GM13976 (cell line): ENCODE results near the gene MYLK.

ENCODE experiments used
- DNase-seq: peaks from one replicate; pipeline ENCODE4 v3.0.0; 2012; ENCODE audit warnings: low spot score
- in situ Hi-C: fragments of 300-500 bp; cut with MboI; formaldehyde crosslinking; loops from one replicate; pipeline ENCODE4 v1.12.0; 2022; ENCODE audit warnings: low sequenced_read_pairs, mixed read lengths, inconsistent platforms; ENCODE audit not compliant: unreplicated experiment
- TF ChIP-seq, protein P1 (sequence below): IDR thresholded peaks from 2 replicates; pipeline ENCODE4 v1.5.1; 2012; ENCODE audit warnings: borderline replicate concordance, mild to moderate bottlenecking; ENCODE audit not compliant: insufficient read depth; ENCODE audit errors: extremely low read depth, missing control alignments, control extremely low read depth

Gene MYLK

DNA sequence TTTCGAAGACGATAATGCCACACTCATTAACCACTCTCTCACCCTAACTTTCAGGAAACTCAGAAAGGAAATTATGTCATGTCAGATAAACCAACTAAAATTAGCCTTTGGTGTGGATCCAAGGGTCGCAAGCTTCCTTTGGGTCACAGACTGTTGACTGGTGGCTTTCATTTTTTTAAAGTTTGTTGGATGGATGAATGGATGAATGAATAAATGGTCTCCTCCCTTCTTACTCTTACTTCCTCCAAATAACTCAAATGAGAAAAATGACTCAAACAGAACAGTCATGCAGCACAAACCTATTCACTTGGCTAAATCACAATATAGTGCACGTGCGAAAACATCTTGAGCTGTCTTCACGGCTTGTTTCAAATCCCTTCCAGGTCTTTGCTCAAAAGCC is 216.3 kb downstream of the MYLK start:
- in situ Hi-C loops, result no loop called here

DNA sequence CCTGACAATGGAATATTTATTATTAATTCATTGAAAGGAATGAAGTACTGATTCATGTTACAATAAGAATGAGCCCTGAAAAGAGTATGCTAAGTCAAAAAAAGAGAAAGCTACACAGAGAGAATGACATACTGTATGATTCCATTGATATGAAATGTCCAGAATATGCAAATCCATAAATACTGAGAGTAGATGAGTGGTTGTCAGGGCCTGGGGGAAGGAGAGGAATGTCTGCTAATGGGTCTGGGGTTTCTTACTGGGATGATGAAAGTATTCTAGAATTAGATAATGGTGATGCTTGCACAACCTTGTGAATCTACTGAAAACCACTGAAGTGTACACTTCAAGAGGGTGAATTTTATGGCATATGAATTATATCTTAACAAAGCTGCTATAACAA is 219.4 kb downstream of the MYLK start:
- TF ChIP-seq, protein P1, sequence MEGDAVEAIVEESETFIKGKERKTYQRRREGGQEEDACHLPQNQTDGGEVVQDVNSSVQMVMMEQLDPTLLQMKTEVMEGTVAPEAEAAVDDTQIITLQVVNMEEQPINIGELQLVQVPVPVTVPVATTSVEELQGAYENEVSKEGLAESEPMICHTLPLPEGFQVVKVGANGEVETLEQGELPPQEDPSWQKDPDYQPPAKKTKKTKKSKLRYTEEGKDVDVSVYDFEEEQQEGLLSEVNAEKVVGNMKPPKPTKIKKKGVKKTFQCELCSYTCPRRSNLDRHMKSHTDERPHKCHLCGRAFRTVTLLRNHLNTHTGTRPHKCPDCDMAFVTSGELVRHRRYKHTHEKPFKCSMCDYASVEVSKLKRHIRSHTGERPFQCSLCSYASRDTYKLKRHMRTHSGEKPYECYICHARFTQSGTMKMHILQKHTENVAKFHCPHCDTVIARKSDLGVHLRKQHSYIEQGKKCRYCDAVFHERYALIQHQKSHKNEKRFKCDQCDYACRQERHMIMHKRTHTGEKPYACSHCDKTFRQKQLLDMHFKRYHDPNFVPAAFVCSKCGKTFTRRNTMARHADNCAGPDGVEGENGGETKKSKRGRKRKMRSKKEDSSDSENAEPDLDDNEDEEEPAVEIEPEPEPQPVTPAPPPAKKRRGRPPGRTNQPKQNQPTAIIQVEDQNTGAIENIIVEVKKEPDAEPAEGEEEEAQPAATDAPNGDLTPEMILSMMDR, result no peak
- in situ Hi-C loops, result no loop called here

More for the DNA sequence above, 216.3 kb downstream of the MYLK start:
- TF ChIP-seq, protein P1, result no peak
- no peak for DNase-seq

DNA sequence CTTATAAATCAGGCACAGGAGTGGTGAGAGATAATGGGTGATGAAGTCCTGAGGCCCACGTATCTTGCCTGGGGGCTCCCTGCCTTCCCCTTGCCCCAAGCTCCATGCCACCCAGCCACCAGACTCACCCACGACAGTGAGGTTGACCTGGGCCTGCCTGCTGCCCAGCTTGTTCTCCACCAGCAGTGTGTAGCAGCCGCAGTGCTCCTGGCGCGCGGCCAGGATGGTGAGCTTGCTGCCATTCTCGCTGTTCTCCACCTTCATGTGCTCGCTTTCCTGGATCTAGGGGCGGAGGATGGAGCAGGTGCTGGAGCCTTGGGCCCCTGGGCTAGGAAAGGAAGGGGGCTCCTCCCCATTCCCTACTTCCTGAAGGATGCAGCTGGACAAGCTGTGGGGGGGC is 220.2 kb downstream of the MYLK start:
- in situ Hi-C loops, result no loop called here
- TF ChIP-seq, protein P1, result no peak
- DNase-seq, result no peak

More for the DNA sequence above, 219.4 kb downstream of the MYLK start:
- no peak for DNase-seq

DNA sequence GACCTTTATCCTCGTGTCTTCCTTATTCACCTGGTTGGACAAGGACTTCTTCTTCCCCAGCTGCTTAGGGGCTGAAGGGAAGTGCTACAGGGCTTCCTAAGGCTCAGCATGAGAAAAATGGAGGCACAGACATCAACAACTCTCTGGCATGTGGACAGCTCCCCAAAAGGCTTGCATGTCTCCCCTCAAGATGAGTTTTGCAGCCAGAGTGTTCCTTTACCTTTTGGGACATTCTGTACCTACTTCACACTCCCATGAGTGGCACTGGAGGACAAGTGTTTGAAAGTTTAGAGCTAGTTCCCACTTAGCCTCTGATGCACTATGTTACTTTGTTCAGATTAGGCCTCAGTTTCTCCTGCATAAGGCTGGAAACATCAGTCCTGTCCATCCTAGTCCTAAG is 222.2 kb downstream of the MYLK start:
- DNase-seq, result no peak
- in situ Hi-C loops, result no loop called here
- TF ChIP-seq, protein P1, result no peak

DNA sequence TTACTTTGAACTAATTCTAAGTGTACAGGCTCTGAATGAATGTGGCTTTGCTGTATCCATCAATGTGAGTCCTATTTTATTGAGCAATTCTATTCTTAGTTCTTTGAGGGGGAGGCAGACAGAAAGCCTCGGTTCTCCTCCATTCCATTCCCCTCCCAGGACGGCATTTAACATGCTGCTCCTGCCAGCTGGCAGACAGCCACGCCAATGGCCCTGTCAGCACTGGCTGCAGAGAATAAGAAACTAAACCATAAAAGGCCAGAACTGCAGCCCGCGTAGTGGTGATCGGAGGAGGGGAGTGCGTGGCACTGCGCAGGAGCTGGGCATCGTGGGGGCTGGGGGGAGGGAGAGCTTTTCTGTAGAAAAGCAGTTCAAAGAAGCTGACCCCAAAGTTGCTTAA is 223.2 kb downstream of the MYLK start:
- TF ChIP-seq, protein P1, result no peak
- no peak for DNase-seq

DNA sequence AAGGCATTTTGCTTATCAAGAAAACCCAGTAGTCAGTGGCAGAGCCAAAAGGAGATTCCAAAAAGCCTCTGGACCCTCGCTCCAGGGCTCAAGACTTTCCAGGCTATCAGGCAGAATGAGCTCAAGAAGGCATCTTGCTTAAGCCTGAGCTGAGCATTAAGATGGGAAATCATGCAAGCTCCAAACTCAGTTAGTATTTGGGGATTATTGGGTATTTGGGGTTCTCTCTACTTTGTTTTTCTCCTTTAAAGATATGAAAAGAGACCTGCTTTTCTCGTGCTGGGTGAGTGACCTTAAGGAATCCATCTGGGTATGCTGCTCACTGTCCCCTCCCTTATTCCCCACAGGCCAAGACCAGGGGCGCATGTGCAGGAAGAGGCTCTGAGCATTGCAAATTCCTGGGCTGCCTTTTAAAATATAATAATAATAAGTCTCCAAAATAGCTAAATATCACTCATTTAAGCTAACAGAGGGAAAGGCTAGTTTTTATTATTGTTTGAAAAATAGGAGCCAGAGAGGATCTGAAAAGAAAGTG is 223.9 kb downstream of the MYLK start:
- TF ChIP-seq, protein P1, result no peak
- in situ Hi-C loops, result no loop called here
- no peak for DNase-seq

More for the DNA sequence above, 223.2 kb downstream of the MYLK start:
- in situ Hi-C loops, result no loop called here
